Rectal smooth muscle tissue (tissue), 1 donor: ENCODE data around the gene ZBP1.

Experiments used
- H3K27ac ChIP-seq: one replicate; pipeline ENCODE4 v1.7.0; 2013; ENCODE audit warnings: low read depth, low read length, inconsistent platforms
- H3K27me3 ChIP-seq: one replicate; pipeline ENCODE4 v1.7.0; 2013; ENCODE audit warnings: low read length; ENCODE audit not compliant: control insufficient read depth, insufficient read depth
- H3K36me3 ChIP-seq: one replicate; pipeline ENCODE4 v1.7.0; 2013; ENCODE audit warnings: low read length; ENCODE audit not compliant: control insufficient read depth, insufficient read depth
- H3K4me1 ChIP-seq: one replicate; pipeline ENCODE4 v1.7.0; 2013; ENCODE audit warnings: low read length; ENCODE audit not compliant: control insufficient read depth, insufficient read depth
- H3K4me3 ChIP-seq: one replicate; pipeline ENCODE4 v1.7.0; 2013; ENCODE audit warnings: low read length
- H3K9ac ChIP-seq: one replicate; pipeline ENCODE4 v1.7.0; 2013; ENCODE audit warnings: low read length

Gene ZBP1

GRCh38 chr20:57594092-57594951, 25.9 kb downstream of the ZBP1 start:
- Histone ChIP-seq H3K36me3 (no peaks in the 10 kb centered on the region), H3K27me3 (peaks cover under 1% of the 10 kb centered on the region), H3K4me3 (no peak overlapping the region), H3K27ac (no peak overlapping the region), H3K9ac (no peak overlapping the region), H3K4me1 (no peaks in the 10 kb centered on the region)

GRCh38 chr20:57593134-57593886, 26.9 kb downstream of the ZBP1 start:
- Histone ChIP-seq H3K36me3 (no peaks in the 10 kb centered on the region), H3K4me1 (no peaks in the 10 kb centered on the region), H3K9ac (no peak overlapping the region), H3K27me3 (peaks cover 2% of the 10 kb centered on the region), H3K4me3 (no peak overlapping the region), H3K27ac (no peak overlapping the region)

- H3K36me3 ChIP-seq = no peaks in the 10 kb centered on the region
- H3K4me1 ChIP-seq = no peaks in the 10 kb centered on the region
- H3K27ac ChIP-seq = no peak overlapping the region
- no peak overlapping the region for H3K9ac ChIP-seq
- H3K27me3 ChIP-seq = peaks cover 2% of the 10 kb centered on the region
- no peak overlapping the region for H3K4me3 ChIP-seq
These were observed 27.7 kb downstream of the ZBP1 start for GRCh38 chr20:57592263-57593092.

- Histone ChIP-seq H3K4me1 (no peaks in the 10 kb centered on the region), H3K36me3 (no peaks in the 10 kb centered on the region), H3K27ac (no peak overlapping the region), H3K4me3 (no peak overlapping the region), H3K9ac (no peak overlapping the region), H3K27me3 (peaks cover 2% of the 10 kb centered on the region)
These were observed 28.7 kb downstream of the ZBP1 start for GRCh38 chr20:57591289-57592229.

- Histone ChIP-seq H3K4me3 (no peak overlapping the region), H3K27ac (no peak overlapping the region)
These were observed 29.5 kb downstream of the ZBP1 start for GRCh38 chr20:57590485-57591288.

GRCh38 chr20:57589728-57590484, 30.3 kb downstream of the ZBP1 start:
- no peak overlapping the region for H3K27ac ChIP-seq
- no peaks in the 10 kb centered on the region for H3K36me3 ChIP-seq
- peaks cover 2% of the 10 kb centered on the region for H3K27me3 ChIP-seq
- H3K9ac ChIP-seq = no peak overlapping the region
- H3K4me3 ChIP-seq = no peak overlapping the region
- H3K4me1 ChIP-seq = no peaks in the 10 kb centered on the region

More at GRCh38 chr20:57590485-57591288, 29.5 kb downstream of the ZBP1 start:
- no peak overlapping the region for H3K9ac ChIP-seq
- no peaks in the 10 kb centered on the region for H3K36me3 ChIP-seq
- no peaks in the 10 kb centered on the region for H3K4me1 ChIP-seq
- H3K27me3 ChIP-seq = peaks cover 2% of the 10 kb centered on the region

GRCh38 chr20:57589123-57589727, 31.0 kb downstream of the ZBP1 start:
- Histone ChIP-seq H3K4me3 (no peak overlapping the region), H3K36me3 (no peaks in the 10 kb centered on the region), H3K27me3 (peaks cover 2% of the 10 kb centered on the region), H3K9ac (no peak overlapping the region), H3K27ac (no peak overlapping the region), H3K4me1 (no peaks in the 10 kb centered on the region)

GRCh38 chr20:57588596-57588995, 31.6 kb downstream of the ZBP1 start:
- Histone ChIP-seq H3K27me3 (peaks cover 2% of the 10 kb centered on the region), H3K36me3 (no peaks in the 10 kb centered on the region), H3K4me3 (no peak overlapping the region), H3K9ac (no peak overlapping the region), H3K27ac (no peak overlapping the region), H3K4me1 (no peaks in the 10 kb centered on the region)

GRCh38 chr20:57587989-57588377, 32.2 kb downstream of the ZBP1 start:
- Histone ChIP-seq H3K27ac (no peak overlapping the region), H3K4me3 (no peak overlapping the region), H3K36me3 (no peaks in the 10 kb centered on the region), H3K4me1 (peaks cover 6% of the 10 kb centered on the region), H3K9ac (no peak overlapping the region), H3K27me3 (peaks cover 2% of the 10 kb centered on the region)

GRCh38 chr20:57587278-57587988, 32.8 kb downstream of the ZBP1 start:
- Histone ChIP-seq H3K27me3 (peaks cover 2% of the 10 kb centered on the region), H3K27ac (no peak overlapping the region), H3K4me3 (no peak overlapping the region), H3K36me3 (no peaks in the 10 kb centered on the region), H3K4me1 (peaks cover 10% of the 10 kb centered on the region), H3K9ac (no peak overlapping the region)
